Activated gamma-delta T cell treated with Interleukin-2 at 50 U/mL for 16 hours (primary cell): Measurements from ENCODE around the gene ACSL4.
"Not testable (repeated sequence)": the region's sequence is repeated elsewhere in the genome, so short reads cannot be mapped to it uniquely, and the experiment has no call there.

ENCODE experiments used
- DNase-seq: peaks from one replicate; pipeline ENCODE4 v3.0.0-alpha.2; 2020

ACSL4 gene

DNA sequence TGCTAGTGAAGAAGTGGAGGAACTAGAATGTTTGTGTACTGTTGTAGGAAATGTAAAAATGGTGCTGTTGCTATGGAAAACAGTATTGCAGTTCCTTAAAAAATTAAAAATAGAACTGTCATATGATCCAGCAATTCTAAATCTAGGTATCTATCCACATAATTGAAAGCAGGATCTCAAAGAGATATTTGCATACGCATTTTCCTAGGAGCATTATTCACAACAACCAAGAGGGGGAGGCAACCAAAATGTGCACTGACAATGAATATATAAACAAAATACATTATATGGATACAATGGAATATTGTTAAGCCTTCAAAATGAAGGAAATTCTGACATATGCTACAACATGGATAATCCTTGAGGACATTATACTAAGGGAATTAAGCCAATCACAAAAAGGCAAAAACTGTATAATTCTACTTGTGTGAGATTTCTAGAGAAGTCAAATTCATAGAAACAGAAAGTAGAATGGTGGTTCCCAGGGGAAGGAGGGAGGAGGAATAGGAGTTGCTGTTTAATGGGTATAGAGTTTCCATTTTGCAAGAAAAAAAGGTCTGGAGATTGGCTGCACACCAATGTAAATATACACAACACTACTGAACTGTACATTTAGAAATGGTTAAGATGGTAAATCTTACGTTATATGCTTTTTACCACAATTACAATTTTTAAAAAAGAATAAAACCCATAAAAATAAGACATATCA lies 72.5 kb downstream of the ACSL4 start:
- DNase-seq = no peak

DNA sequence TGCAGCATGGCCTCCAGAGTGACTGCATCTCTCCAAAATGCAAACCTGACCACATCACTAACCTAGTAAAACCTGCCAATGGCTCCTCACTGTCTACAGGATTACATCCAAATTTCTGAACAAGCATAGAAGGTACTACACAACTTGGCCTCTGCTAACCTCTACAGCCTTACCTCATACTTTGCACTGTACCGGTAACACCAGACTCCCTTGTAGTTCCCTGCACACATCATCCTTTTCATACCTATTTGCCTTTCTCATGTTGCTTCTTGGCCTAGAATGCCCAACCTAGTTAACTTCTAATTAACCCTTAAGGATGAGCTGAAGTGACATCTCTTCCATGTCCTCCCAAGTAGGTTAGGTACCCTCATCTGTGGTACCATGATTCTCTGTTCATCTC lies 74.7 kb downstream of the ACSL4 start:
- no peak for DNase-seq

DNA sequence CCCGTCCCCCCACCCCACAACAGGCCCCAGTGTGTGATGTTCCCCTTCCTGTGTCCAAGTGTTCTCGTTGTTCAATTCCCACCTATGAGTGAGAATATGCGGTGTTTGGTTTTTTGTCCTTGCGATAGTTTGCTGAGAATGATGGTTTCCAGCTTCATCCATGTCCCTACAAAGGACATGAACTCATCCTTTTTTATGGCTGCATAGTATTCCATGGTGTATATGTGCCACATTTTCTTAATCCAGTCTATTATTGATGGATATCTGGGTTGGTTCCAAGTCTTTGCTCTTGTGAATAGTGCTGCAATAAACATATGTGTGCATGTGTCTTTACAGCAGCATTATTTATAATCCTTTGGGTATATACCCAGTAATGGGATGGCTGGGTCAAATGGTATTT lies 75.7 kb downstream of the ACSL4 start:
- DNase-seq = not testable (repeated sequence)

DNA sequence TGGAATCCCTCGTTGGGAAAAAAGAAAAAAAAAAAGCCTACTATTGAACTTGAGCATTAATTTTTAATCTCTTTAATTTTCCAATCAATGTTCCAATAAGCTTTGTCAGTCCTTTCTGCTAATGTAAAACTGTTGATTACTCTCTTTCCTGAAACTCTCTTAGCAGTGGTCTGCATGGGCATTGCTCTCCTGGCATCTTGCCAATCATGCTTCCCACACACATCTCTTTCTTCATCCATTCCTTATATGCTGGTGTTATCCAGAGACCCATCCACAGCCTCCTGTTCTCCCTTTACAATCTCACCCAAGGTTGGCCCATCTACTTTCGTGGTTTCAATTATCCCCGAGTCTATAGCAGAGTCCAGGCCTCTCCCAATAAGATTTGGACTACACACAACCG lies 76.3 kb downstream of the ACSL4 start:
- DNase-seq = no peak

DNA sequence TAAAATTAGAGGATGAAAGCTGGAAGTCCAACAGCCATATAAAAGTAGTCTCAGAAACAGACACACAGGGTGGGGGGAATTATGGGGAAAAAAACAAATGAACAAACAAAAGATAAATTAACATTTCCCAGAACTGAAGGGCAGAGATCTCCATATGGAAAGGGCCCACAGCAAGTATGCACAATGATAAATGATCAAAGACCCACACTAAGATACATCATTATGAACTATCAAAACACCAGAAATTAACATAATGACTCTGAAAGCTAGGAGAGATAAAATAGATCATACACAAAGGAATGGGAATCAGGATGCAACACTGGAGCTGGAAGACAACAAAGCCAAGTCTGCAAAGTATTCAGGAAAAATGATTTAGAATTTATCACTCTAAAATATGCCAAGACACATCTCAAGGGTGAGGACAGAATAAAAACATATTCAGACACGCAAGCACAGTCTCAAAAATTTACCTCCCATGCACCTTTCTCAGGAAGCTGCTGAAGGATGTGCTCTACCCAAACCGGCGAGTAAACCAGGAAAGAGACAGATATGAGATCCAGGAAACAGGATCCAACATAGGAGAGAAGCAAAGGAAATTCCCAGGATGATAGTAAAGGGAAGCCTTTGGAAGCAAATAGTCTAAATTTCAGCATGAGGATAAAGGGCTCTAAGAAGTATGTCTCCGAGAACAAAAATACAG lies 77.4 kb downstream of the ACSL4 start:
- no peak for DNase-seq

DNA sequence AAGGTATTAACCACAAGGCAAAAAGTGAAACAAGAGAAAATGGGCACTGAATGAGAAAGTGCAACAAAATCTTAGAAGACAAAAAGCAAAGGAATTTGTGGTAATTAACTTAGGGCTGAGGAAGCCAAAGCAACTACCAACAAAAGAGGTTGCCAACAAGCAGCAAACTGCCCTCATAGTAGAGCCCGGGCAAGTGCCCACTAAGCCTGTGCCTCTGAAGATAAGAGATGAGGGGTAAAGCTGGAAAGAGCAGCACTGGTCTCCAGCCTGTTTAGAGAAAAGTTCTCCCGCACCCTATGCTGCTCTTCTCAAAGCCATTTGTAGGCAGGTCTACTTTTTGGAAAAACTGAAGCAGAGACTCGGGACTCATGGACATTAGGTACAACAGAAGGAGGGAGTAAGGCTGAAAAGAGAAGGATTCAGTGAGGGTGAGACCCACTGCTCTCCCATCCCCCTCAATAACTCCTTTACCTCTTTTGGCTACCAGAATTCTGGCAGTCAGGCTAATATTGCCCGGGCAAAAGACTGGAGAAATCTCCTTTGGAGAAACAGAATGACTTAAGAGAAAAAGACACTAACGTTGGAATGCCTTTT lies 78.4 kb downstream of the ACSL4 start:
- DNase-seq = no peak

GRCh38 chrX:109644671-109645070 lies 88.4 kb downstream of the ACSL4 start:
- not testable (repeated sequence) for DNase-seq

- DNase-seq = no peak
Observed at GRCh38 chrX:109643687-109644086, 89.4 kb downstream of the ACSL4 start.

GRCh38 chrX:109638158-109638557 lies 94.9 kb downstream of the ACSL4 start:
- DNase-seq = no peak

DNA sequence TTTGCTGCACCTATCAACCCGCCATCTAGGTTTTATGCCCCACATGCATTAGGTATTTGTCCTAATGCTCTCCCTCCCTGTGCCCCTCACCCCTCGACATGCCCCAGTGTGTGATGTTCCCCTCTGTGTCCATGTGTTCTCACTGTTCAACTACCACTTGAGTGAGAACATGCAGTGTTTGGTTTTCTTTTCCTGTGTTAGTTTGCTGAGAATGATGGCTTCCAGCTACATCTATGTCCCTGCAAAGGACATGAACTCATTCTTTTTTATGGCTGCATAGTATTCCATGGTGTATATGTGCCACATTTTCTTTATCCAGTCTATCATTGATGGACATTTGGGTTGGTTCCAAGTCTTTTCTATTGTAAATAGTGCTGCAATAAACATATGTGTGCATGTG lies 95.6 kb downstream of the ACSL4 start:
- not testable (repeated sequence) for DNase-seq

- no peak for DNase-seq
Observed at GRCh38 chrX:109635146-109635545, 97.9 kb downstream of the ACSL4 start.

GRCh38 chrX:109632906-109633504 lies 100.1 kb downstream of the ACSL4 start:
- DNase-seq = no peak

- no peak for DNase-seq
Observed at GRCh38 chrX:109629310-109629709, 103.7 kb downstream of the ACSL4 start.

DNA sequence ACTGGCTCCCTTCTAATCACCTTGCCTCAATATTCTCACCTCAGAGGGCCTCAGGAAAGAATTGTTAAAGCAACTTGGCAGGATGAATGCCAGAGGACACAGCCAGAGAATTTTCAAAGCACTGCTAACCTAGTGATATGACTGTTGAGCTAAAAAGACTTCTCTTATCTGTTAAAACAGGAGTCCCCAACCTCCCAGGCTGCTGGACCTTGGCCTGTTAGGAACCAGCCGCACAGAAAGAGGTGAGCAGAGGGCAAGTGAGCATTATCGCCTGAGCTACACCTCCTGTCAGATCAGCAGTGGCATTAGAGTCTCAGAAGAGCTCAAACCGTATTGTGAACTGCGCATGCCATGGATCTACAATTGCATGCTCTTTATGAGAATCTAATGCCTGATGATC lies 106.4 kb downstream of the ACSL4 start:
- no peak for DNase-seq

DNA sequence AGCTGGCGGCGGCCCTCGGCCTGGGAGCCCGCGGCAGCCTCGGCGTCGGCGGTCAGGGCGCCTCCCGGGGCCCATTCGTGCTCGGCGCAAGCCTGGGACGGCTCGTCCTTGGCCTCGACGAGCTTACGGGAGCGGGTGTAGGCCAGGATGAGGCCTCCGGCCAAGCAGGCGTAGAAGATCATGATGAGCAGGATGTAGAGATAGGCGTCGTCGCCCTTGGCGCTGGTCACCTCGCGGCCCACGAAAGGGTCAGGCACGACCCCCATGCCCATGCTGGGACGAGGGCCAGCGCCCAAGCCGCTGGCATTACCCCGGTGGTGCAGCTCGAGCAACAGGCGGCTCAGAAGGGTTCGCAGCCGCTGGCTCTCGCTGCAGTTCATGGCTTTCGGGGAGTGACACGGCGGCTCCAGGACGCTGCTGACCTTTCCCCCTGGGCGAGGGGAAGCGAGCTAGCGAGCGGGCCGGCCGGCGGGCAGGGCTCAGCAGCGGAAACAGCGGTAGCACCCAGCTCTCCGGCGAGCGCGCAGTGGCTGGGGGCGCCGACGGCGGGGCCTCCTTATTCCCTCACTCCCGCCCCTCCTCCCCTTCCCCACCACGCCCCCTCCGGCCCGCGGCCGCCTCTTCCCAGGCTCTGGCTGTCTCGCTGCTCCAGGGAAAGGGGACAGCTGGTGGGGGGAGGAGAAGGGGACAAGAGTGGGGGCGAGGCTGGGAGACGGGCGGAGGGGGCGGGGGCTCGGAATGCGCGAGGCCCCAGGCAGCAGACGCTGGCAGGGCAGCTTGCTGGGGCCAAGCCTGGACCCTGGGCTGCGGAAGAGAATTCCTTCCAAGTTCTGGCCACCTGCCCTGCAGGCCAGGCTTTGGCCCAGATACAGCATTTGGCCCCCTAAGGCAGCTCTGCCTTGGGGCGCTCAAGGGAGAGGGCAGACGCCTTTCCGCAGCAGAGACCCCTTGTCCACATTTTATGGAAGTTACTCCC lies 108.1 kb downstream of the ACSL4 start, which contains the start of gene KCNE5:
Gene KCNE5, minus strand, starts transcription at position 532 of the 976 bp plus-strand sequence. Its CDS starts 152 bp downstream, at position 380.
- DNase-seq = no peak

DNA sequence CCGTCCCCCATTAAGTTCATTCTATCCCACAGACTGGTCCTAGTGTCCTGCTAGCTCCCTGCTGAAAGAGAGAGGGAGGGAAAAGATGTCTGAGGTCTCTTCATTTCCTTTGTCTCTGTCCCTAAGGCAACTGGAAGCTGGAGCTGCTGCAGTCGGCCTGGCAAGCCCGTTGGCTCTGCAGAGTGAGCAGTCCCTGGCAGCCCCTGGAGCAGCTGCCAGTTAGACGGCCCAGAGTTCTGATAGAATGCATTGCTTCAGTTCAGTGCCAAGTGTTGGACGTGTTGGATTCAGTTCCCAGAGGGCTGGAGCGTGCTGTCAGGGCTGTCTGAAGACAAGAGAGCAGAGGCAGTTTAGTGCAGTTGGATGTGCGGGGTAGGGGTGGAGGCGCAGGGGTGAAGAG lies 109.1 kb downstream of the ACSL4 start:
- DNase-seq = no peak

GRCh38 chrX:109622270-109622669 lies 110.8 kb downstream of the ACSL4 start:
- no peak for DNase-seq

GRCh38 chrX:109619771-109620170 lies 113.3 kb downstream of the ACSL4 start:
- no peak for DNase-seq

- DNase-seq = no peak
Observed at GRCh38 chrX:109614951-109615350, 118.1 kb downstream of the ACSL4 start.

DNA sequence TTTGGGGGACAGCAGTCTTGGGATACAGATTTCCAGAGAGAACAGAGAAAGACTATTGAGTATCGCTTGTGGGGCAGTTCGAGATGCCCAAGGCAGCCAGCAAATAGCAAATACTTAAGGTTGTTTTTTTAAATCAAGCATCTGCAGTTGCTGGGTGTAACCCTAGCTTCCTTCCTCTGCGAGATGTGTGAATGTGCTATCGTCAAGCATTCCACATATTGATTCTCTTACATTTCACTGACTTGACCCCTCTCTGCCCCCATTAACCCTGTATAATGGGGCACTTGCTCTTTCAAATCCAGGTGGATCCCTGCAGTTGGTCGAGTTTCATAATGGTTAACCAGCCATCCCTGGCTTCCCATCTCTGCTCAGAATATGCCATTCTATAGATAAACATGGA lies 131.6 kb downstream of the ACSL4 start:
- no peak for DNase-seq

- DNase-seq = no peak
Observed at GRCh38 chrX:109600237-109600651, 132.8 kb downstream of the ACSL4 start.

- DNase-seq = no peak
Observed at GRCh38 chrX:109596015-109596414, 137.0 kb downstream of the ACSL4 start.
